ENCODE measurements around the gene GJA1.
"Not testable (repeated sequence)": the region's sequence is repeated elsewhere in the genome, so short reads cannot be mapped to it uniquely, and the experiment has no call there.

GJA1 gene

DNA sequence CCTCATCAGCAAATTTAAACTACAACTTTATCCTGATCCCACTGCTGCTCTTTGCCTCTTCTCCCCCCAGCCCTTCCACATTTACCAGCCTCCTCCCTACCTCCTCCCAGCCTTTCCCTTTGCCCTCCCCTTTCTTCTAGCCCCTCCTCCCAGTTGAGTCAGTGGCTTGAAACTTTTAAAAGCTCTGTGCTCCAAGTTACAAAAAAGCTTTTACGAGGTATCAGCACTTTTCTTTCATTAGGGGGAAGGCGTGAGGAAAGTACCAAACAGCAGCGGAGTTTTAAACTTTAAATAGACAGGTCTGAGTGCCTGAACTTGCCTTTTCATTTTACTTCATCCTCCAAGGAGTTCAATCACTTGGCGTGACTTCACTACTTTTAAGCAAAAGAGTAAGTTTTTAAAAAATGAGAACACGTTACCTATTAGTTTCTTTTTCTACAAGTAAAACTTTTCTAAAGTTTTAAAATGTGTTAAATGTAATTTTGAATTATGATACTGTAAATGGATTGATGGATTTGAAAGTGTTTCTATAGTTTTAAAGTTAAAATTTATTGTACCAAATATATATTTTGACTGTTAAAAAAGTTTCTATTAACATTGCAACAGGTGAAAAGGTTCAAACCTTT, at the start of gene GJA1:
Gene GJA1 (plus strand): TSS at position 203 of the 626 bp plus-strand sequence. CDS start 11,202 bp downstream, outside the sequence.
- DNase-seq (ENCODE audit: low read depth) = no peak

GRCh38 chr6:121386551-121386950, 48.9 kb upstream of the GJA1 start:
- DNase-seq (ENCODE audit: low read depth) = not testable (repeated sequence)

GRCh38 chr6:121389419-121389818, 46.0 kb upstream of the GJA1 start:
- DNase-seq (ENCODE audit: low read depth) = no peak

DNA sequence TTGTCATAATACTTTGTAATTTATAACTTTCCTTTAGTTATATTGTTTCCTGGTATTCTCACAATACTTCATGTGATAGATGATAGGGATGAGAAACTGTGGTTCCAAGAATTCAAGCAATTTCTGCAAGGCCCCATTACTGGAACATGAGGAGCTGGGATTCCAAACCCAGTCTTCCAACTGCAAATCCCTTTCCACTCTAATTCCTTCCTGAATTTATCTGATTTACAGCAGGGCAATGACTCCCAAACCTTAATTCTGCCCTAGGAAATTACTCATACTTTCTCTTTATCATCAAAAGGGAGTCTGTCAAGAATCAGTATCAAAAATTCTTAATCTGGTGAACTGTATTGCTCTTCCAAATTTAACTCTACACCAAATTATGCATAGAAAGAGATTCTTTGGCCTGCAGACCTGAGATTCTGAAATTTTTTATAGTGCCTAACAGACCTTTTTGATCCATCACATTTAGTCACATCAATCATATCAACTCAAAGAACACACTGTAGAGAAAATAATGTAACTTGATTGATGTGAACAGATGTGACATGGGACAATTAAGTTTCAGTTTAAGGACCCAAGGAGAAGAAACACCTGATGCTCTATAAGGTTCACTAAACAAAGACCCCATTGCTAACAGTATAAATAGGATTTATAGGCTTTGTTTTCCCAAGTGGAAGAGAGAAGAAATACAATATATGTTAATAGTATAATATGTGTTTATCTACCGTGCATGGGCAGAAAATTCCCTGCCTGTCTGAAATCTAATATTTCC, 41.5 kb upstream of the GJA1 start:
- no peak for DNase-seq (ENCODE audit: low read depth)

- no peak for DNase-seq (ENCODE audit: low read depth)
Observed at GRCh38 chr6:121395736-121396135, 39.7 kb upstream of the GJA1 start.

DNA sequence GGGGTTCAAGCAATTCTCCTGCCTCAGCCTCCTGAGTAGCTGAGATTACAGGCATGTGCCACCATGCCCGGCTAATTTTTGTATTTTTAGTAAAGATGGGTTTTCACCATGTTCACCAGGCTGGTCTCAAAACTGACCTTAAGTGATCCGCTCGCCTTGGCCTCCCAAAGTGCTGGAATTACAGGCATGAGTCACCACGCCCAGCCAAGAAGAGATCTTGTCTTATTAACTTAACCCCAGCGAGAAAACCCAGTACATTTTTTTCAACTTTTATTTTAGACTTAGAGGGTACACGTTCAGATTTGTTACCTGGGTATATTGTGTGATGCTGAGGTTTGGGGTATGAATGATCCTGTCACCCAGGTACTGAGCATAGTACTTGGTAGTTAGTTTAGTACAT, 38.3 kb upstream of the GJA1 start:
- not testable (repeated sequence) for DNase-seq (ENCODE audit: low read depth)

DNA sequence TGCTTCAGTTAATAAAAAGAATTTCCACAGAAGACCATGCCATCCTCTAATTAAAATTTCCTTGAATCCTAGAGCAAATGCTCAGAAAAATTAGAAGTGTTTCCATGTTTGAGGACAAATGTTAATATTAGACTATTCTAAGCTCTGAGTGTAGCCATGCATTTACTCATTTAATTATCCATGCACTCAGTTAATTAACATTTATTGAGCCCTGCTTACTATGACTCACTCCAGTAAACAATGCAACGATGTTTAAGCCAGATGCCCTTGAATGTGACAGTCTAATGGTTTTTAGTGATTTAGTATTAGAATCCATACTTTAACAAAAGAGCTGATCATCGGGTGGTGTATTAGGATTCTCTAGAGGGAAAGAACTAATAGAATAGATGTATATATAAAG, 37.3 kb upstream of the GJA1 start:
- no peak for DNase-seq (ENCODE audit: low read depth)

- DNase-seq (ENCODE audit: low read depth) = no peak
Observed at GRCh38 chr6:121399966-121400365, 35.5 kb upstream of the GJA1 start.

GRCh38 chr6:121403964-121404363, 31.5 kb upstream of the GJA1 start:
- DNase-seq (ENCODE audit: low read depth) = no peak

- DNase-seq (ENCODE audit: low read depth) = no peak
Observed at GRCh38 chr6:121405306-121405705, 30.1 kb upstream of the GJA1 start.

DNA sequence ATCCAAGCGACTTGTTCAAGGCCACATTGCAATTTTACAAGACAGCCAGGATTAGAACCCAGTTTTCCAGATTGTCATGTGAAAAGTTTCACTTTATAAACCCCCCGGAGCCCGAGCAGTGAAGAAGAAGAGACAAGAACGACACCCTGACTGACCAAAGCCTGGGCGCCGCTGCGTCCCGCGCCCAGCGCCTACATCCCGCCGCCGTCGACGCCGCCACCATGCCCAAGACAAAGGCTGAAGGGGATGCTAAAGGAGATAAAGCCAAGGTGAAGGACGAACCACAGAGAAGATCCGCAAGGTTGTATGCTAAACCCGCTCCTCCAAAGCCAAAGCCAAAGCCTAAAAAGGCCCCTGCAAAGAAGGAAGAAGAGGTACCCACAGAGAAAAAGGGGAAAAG, 27.1 kb upstream of the GJA1 start:
- DNase-seq (ENCODE audit: low read depth) = no peak

- no peak for DNase-seq (ENCODE audit: low read depth)
Observed at GRCh38 chr6:121413879-121414278, 21.6 kb upstream of the GJA1 start.

GRCh38 chr6:121418346-121418745, 17.1 kb upstream of the GJA1 start:
- DNase-seq (ENCODE audit: low read depth) = no peak

DNA sequence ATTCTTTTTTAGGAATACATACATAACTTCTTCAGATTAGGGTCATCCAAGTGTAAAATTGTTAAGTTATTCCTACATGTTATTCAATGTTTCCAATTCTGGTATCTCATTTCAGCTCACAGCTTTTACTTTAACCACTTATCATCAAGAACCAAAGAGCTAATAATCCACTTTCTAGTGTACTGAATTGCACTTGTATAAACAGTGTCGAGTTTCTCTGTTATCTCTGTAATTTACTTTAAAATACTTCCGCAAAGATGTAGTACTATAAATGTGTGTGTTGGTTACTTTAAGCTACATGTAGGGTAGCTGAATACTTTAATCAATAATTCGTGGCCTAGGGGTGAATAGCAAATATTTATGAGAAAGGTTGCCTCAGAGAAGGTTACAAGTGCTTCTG, 8.8 kb upstream of the GJA1 start:
- DNase-seq (ENCODE audit: low read depth) = no peak

DNA sequence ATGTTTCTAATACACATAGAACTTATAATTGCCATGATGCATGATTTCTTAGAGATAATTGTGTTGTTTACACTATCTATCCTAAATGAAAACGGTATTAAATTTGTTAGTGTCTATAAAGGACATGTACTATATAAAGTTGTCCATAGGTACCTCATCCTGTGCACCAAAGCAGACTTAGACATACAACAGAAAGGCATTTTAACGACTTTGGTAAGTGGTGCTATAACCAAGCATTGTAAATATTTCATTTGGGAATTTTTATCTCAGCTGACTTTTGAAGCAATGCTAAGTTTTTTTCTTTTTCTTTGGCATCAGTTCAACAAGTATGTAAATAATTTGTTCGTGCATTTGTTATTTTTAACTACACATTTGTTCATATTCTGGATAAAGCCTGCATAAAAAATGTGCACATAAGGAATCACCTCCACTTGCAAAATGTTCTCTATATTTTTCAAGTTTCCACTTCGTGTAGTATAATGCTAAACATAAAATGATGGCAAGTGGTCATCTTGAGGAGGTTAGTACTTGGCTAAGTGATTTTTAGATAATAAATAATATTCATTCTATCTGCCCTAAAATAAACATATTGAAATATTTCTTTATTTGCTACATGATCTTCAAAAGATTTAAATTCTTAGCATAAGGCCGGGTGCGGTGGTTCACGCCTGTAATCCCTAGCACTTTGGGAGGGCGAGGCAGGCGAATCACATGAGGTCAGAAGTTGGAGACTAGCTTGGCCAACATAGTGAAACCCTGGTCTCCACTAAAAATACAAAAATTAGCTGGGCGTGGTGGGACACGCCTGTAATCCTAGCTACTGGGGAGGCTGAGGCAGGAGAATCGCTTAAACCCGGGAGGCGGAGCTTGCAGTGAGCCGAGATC, 6.3 kb upstream of the GJA1 start:
- no peak for DNase-seq (ENCODE audit: low read depth)

DNA sequence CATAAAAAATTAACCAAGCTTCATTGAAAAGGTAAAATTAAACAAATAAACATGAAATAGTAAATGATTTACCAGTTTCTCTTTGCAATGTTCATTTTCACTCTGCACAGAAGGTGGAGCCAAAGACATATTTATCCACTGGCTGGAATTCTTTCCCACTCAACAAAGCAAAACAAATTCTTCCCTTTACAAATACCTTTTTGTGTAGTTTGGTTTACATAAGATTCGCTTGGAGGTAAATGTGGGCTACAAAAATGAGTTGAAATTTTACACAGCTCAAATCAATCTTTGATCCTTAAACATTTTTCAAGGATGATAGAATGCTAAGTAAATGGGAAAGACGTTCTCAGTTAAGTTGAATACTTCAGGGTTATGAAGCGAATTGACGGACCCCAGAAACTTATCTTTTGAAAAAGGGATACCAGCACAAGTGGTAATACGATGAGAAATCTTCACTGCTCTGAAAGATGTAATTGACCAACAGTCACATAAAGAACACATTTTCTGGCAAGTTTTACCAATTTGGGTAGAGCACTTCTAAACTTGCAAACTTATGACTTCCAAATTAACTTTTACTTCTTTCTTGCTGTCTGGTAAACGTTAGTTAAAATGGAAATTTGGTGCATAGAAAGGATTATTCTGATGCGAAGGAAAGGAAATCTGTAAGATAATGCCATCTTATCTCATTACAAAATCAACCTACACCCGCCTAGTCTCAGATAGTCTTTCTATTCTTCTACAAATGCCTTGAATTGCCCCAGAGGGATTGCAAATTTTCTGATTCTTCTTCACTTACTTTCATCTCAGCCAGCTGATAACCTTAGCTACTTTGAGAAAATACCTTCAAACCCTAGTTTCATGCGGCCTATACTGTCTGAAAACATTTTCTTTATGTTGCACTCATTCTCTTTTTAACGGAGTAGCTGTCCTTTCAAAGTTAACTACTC, 4.7 kb upstream of the GJA1 start:
- no peak for DNase-seq (ENCODE audit: low read depth)

- DNase-seq (ENCODE audit: low read depth) = not testable (repeated sequence)
Observed at GRCh38 chr6:121431776-121432175, 3.7 kb upstream of the GJA1 start.

GRCh38 chr6:121434037-121434770, 1.2 kb upstream of the GJA1 start:
- no peak for DNase-seq (ENCODE audit: low read depth)

GRCh38 chr6:121436274-121436857, 920 bp downstream of the GJA1 start:
- DNase-seq (ENCODE audit: low read depth) = no peak

Measured in T-helper 22 cell (primary cell).